CD8-positive, alpha-beta memory T cell (primary cell): ENCODE data around the gene SYNJ1. TPM values are rescaled to one million over a fixed set of nuclear protein-coding genes. Genes with fewer than 3 reads are reported as not detected.
"Not testable (repeated sequence)": the region's sequence is repeated elsewhere in the genome, so short reads cannot be mapped to it uniquely, and the experiment has no call there.

Source experiments
- CTCF ChIA-PET: fragments of 350-600 bp; sonication (Branson Sonifier 250); formaldehyde crosslinking; loops from one replicate; lab custom pipeline; 2021; ENCODE audit warnings: antibody characterized with exemption; lab: Charles Lee
- POLR2A ChIA-PET: fragments of 350-600 bp; sonication (Branson Sonifier 250); formaldehyde crosslinking; loops from one replicate; lab custom pipeline; 2021; ENCODE audit warnings: antibody characterized with exemption; lab: Charles Lee
- DNase-seq, 5 donors: peaks; one replicate each; pipeline versions ENCODE4 v3.0.0 to v3.0.0-alpha.2; 2020 to 2022; ENCODE audit warnings: mixed read lengths in 1 of 5
- H3K27ac ChIP-seq: one replicate; pipeline ENCODE4 v1.7.0; 2013; ENCODE audit warnings: low read depth, mild to moderate bottlenecking, low read length, moderate library complexity
- H3K27me3 ChIP-seq: 2 replicates; pipeline ENCODE4 v1.7.0; 2013; ENCODE audit warnings: low read length, mild to moderate bottlenecking; ENCODE audit not compliant: insufficient read depth, poor library complexity, severe bottlenecking
- H3K36me3 ChIP-seq: 2 replicates; pipeline ENCODE4 v1.7.0; 2013; ENCODE audit warnings: mild to moderate bottlenecking, low read length, moderate library complexity; ENCODE audit not compliant: insufficient read depth
- H3K4me1 ChIP-seq: 2 replicates; pipeline ENCODE4 v1.7.0; 2013; ENCODE audit warnings: mild to moderate bottlenecking, low read length, moderate library complexity; ENCODE audit not compliant: insufficient read depth
- H3K4me3 ChIP-seq: 2 replicates; pipeline ENCODE4 v1.7.0; 2013; ENCODE audit warnings: mild to moderate bottlenecking, low read length
- H3K9me3 ChIP-seq: 2 replicates; pipeline ENCODE4 v1.7.0; 2013; ENCODE audit warnings: mild to moderate bottlenecking, low read length
- H3K27ac Mint-ChIP-seq, 8 donors: one replicate each; pipeline ENCODE4 v1.8.0; 2020 to 2021; ENCODE audit warnings: mixed read lengths in 8 of 8, mild to moderate bottlenecking in 6 of 8, inconsistent platforms in 3 of 8, moderate library complexity in 3 of 8
- H3K27me3 Mint-ChIP-seq, 2 donors: one replicate each; pipeline ENCODE4 v1.8.0; 2020 to 2021; ENCODE audit warnings: mixed read lengths in 2 of 2, mild to moderate bottlenecking in 1 of 2, moderate library complexity in 1 of 2
- H3K36me3 Mint-ChIP-seq, 3 donors: one replicate each; pipeline ENCODE4 v1.8.0; 2020 to 2021; ENCODE audit warnings: mixed read lengths in 3 of 3, inconsistent platforms in 1 of 3, mild to moderate bottlenecking in 1 of 3
- H3K4me1 Mint-ChIP-seq, 3 donors: one replicate each; pipeline ENCODE4 v1.8.0; 2020 to 2021; ENCODE audit warnings: mixed read lengths in 3 of 3, inconsistent platforms in 1 of 3, mild to moderate bottlenecking in 1 of 3
- H3K4me3 Mint-ChIP-seq, 7 donors: one replicate each; pipeline ENCODE4 v1.8.0; 2020 to 2021; ENCODE audit warnings: mixed read lengths in 7 of 7, mild to moderate bottlenecking in 6 of 7, moderate library complexity in 4 of 7, inconsistent platforms in 2 of 7
- H3K9me3 Mint-ChIP-seq, 5 donors: one replicate each; pipeline ENCODE4 v1.8.0; 2020 to 2022; ENCODE audit warnings: mixed read lengths in 5 of 5, mild to moderate bottlenecking in 3 of 5, moderate library complexity in 2 of 5, inconsistent platforms in 1 of 5
- polyA plus RNA-seq: library from polyadenylated mRNA; unstranded; fragments of 300-500 nt; fragmentation: Illumina TruSeq; gene quantifications from one replicate; pipeline ENCODE4 v1.2.3, GENCODE V29; 2021
- total RNA-seq, 2 experiments: library from RNA; stranded (reverse); gene quantifications; one replicate each; pipeline ENCODE4 v1.2.3, GENCODE V29; 2021

Gene SYNJ1
- total and polyA plus RNA-seq, 3 experiments from 2014 or later: 3.4 to 14.4 (median 11.4) TPM

- no peak overlapping the region for H3K4me3 Mint-ChIP-seq
- H3K9me3 Mint-ChIP-seq: no peaks in the 10 kb centered on the region
- H3K4me1 Mint-ChIP-seq: peaks cover 7 to 14% (median 10%) of the 10 kb centered on the region in 3 donors
- H3K27ac Mint-ChIP-seq: peak overlapping the region in 5 of 8 donors; percentile 8 to 79 (median 48)
- H3K27me3 ChIP-seq: no peaks in the 10 kb centered on the region
- peaks cover 66% of the 10 kb centered on the region for H3K36me3 ChIP-seq
- H3K27me3 Mint-ChIP-seq: no peaks in the 10 kb centered on the region
- H3K4me1 ChIP-seq: peaks cover 6% of the 10 kb centered on the region
- H3K9me3 ChIP-seq: no peaks in the 10 kb centered on the region
- ChIA-PET POLR2A (no interaction called here), CTCF (interaction anchor here (1.8 kb wide), 1 partner anchor 24 kb away, joined by 12 read pairs; the partner anchor contains the start of gene PAXBP1)
- DNase-seq: no peak
- no peak overlapping the region for H3K4me3 ChIP-seq
- H3K36me3 Mint-ChIP-seq: peaks cover 37 to 94% (median 43%) of the 10 kb centered on the region in 3 donors
- no peak overlapping the region for H3K27ac ChIP-seq
These were observed 19.6 kb upstream of the SYNJ1 start for GRCh38 chr21:32747396-32747795.

- H3K27ac ChIP-seq, H3K4me3 Mint-ChIP-seq, H3K4me1 ChIP-seq, DNase-seq, H3K9me3 Mint-ChIP-seq, H3K4me3 ChIP-seq, H3K9me3 ChIP-seq, H3K27me3 ChIP-seq, H3K27me3 Mint-ChIP-seq: not testable (repeated sequence)
- H3K4me1 Mint-ChIP-seq: peaks cover 7 to 14% (median 10%) of the 10 kb centered on the region in 3 donors
- H3K36me3 Mint-ChIP-seq: peaks cover 40 to 94% (median 44%) of the 10 kb centered on the region in 3 donors
- ChIA-PET CTCF (interaction anchor here (1.8 kb wide), 1 partner anchor 25 kb away, joined by 12 read pairs; the partner anchor contains the start of gene PAXBP1), POLR2A (interaction anchor here (0.6 kb wide), 1 partner anchor 755 kb away, joined by 4 read pairs; no protein-coding TSS in a partner anchor)
- peak overlapping the region in 1 of 8 donors; percentile 8 for H3K27ac Mint-ChIP-seq
- H3K36me3 ChIP-seq: peaks cover 72% of the 10 kb centered on the region
These were observed 18.9 kb upstream of the SYNJ1 start for GRCh38 chr21:32746711-32747110.

- Histone ChIP-seq H3K27ac (no peak overlapping the region), H3K9me3 (no peaks in the 10 kb centered on the region), H3K4me3 (no peak overlapping the region), H3K36me3 (peaks cover 47% of the 10 kb centered on the region), H3K4me1 (peaks cover 3% of the 10 kb centered on the region), H3K27me3 (no peaks in the 10 kb centered on the region)
- Mint-ChIP-seq H3K9me3 (no peaks in the 10 kb centered on the region), H3K4me3 (no peak overlapping the region), H3K36me3 (peaks cover 32 to 90% (median 46%) of the 10 kb centered on the region in 3 donors), H3K4me1 (peaks cover 4 to 6% (median 6%) of the 10 kb centered on the region in 3 donors), H3K27ac (no peak overlapping the region), H3K27me3 (no peaks in the 10 kb centered on the region)
- POLR2A ChIA-PET: no interaction called here
- no peak for DNase-seq
- CTCF ChIA-PET: no interaction called here
These were observed 14.6 kb upstream of the SYNJ1 start for GRCh38 chr21:32742396-32742795.

- no peak overlapping the region for H3K4me3 ChIP-seq
- DNase-seq: no peak
- Mint-ChIP-seq H3K36me3 (peaks cover 21 to 85% (median 40%) of the 10 kb centered on the region in 3 donors), H3K27ac (peak overlapping the region in 1 of 8 donors; percentile 88), H3K4me3 (no peak overlapping the region), H3K9me3 (no peaks in the 10 kb centered on the region), H3K4me1 (peaks cover 0 to 2% (median 0%) of the 10 kb centered on the region in 3 donors), H3K27me3 (no peaks in the 10 kb centered on the region)
- no peak overlapping the region for H3K27ac ChIP-seq
- no peaks in the 10 kb centered on the region for H3K27me3 ChIP-seq
- CTCF ChIA-PET: no interaction called here
- H3K36me3 ChIP-seq: peaks cover 42% of the 10 kb centered on the region
- POLR2A ChIA-PET: no interaction called here
- H3K9me3 ChIP-seq: no peaks in the 10 kb centered on the region
- H3K4me1 ChIP-seq: no peaks in the 10 kb centered on the region
These were observed 13.5 kb upstream of the SYNJ1 start for GRCh38 chr21:32741336-32741735.

- Mint-ChIP-seq H3K27me3 (no peaks in the 10 kb centered on the region), H3K4me3 (no peak overlapping the region), H3K4me1 (peaks cover 0 to 2% (median 0%) of the 10 kb centered on the region in 3 donors), H3K36me3 (peaks cover 9 to 82% (median 39%) of the 10 kb centered on the region in 3 donors), H3K27ac (no peak overlapping the region), H3K9me3 (no peaks in the 10 kb centered on the region)
- no peaks in the 10 kb centered on the region for H3K9me3 ChIP-seq
- ChIA-PET CTCF (no interaction called here), POLR2A (no interaction called here)
- H3K27ac ChIP-seq: no peak overlapping the region
- H3K4me1 ChIP-seq: no peaks in the 10 kb centered on the region
- no peak overlapping the region for H3K4me3 ChIP-seq
- H3K27me3 ChIP-seq: no peaks in the 10 kb centered on the region
- no peak for DNase-seq
- peaks cover 40% of the 10 kb centered on the region for H3K36me3 ChIP-seq
These were observed 12.1 kb upstream of the SYNJ1 start for GRCh38 chr21:32739946-32740345.

GRCh38 chr21:32736083-32736482, 8.3 kb upstream of the SYNJ1 start:
- peaks cover 14% of the 10 kb centered on the region for H3K4me1 ChIP-seq
- CTCF ChIA-PET: interaction anchor here (1.2 kb wide), 1 partner anchor 18 kb away, joined by 3 read pairs; no protein-coding TSS in a partner anchor
- H3K36me3 ChIP-seq, H3K27me3 Mint-ChIP-seq, H3K9me3 ChIP-seq, H3K9me3 Mint-ChIP-seq, H3K4me3 ChIP-seq, DNase-seq, H3K27me3 ChIP-seq, H3K27ac Mint-ChIP-seq, H3K4me3 Mint-ChIP-seq, POLR2A ChIA-PET, H3K27ac ChIP-seq: not testable (repeated sequence)
- Mint-ChIP-seq H3K36me3 (peaks cover 0 to 60% (median 21%) of the 10 kb centered on the region in 3 donors), H3K4me1 (peaks cover 9 to 17% (median 15%) of the 10 kb centered on the region in 3 donors)

- Histone ChIP-seq H3K36me3 (peaks cover 4% of the 10 kb centered on the region), H3K27me3 (no peaks in the 10 kb centered on the region), H3K4me3 (no peak overlapping the region), H3K27ac (no peak overlapping the region), H3K4me1 (peaks cover 18% of the 10 kb centered on the region), H3K9me3 (no peaks in the 10 kb centered on the region)
- Mint-ChIP-seq H3K36me3 (peaks cover 0 to 55% (median 18%) of the 10 kb centered on the region in 3 donors), H3K4me1 (peaks cover 9 to 22% (median 21%) of the 10 kb centered on the region in 3 donors), H3K27me3 (no peaks in the 10 kb centered on the region), H3K27ac (peak overlapping the region in 1 of 8 donors; percentile 54), H3K9me3 (no peaks in the 10 kb centered on the region), H3K4me3 (no peak overlapping the region)
- no peak for DNase-seq
- CTCF ChIA-PET: interaction anchor here (1.2 kb wide), 1 partner anchor 19 kb away, joined by 3 read pairs; no protein-coding TSS in a partner anchor
- POLR2A ChIA-PET: no interaction called here
These were observed 7.7 kb upstream of the SYNJ1 start for GRCh38 chr21:32735524-32735923.

- POLR2A ChIA-PET: no interaction called here
These were observed 6.3 kb upstream of the SYNJ1 start for GRCh38 chr21:32733990-32734613.

More at GRCh38 chr21:32733990-32734613, 6.3 kb upstream of the SYNJ1 start:
- Mint-ChIP-seq H3K9me3 (no peaks in the 10 kb centered on the region), H3K4me1 (peaks cover 9 to 31% (median 25%) of the 10 kb centered on the region in 3 donors), H3K36me3 (peaks cover 0 to 44% (median 13%) of the 10 kb centered on the region in 3 donors), H3K27me3 (no peaks in the 10 kb centered on the region), H3K27ac (no peak overlapping the region), H3K4me3 (no peak overlapping the region)
- peaks cover 4% of the 10 kb centered on the region for H3K36me3 ChIP-seq
- H3K27ac ChIP-seq: no peak overlapping the region
- H3K27me3 ChIP-seq: no peaks in the 10 kb centered on the region
- H3K4me3 ChIP-seq: no peak overlapping the region
- H3K9me3 ChIP-seq: no peaks in the 10 kb centered on the region
- peaks cover 23% of the 10 kb centered on the region for H3K4me1 ChIP-seq
- no peak for DNase-seq
- CTCF ChIA-PET: no interaction called here
